Eye (tissue), 1 donor: ENCODE results near the gene UTP15.

Experiments
- DNase-seq: peaks from one replicate; pipeline ENCODE4 v3.0.0-alpha.2; 2015

Gene UTP15

GRCh38 chr5:73565139-73565968 lies at the start of gene UTP15, which contains the start of gene ANKRA2:
Gene UTP15 (plus strand): TSS chr5:73565743. CDS start chr5:73567345, 1,602 bp downstream.
Gene ANKRA2 (minus strand): TSS chr5:73565639. CDS start chr5:73562881, 2,758 bp downstream.
- DNase-seq: peak; percentile 100

GRCh38 chr5:73519531-73520283 lies 45.8 kb upstream of the UTP15 start:
- peak; percentile 93 for DNase-seq

DNA sequence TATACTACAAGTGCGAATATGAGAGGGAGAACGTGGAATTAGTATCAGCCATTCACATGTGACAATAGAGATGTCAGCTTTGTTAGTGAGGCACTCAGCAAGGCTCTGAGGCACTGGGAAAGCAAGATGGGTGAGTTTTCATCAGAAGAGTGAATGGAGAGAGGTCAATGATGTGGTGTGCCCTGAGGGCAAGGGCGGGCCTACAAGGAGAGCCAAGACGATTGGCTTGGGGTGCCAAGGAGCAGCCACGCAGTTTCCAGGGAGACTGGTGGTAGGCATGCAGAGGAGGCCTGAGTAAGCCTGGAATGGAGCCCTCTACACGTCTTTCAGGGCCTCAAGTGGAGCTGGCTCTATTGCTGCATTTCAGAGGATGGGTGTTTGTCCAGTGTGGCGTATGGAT lies 42.6 kb upstream of the UTP15 start:
- no peak for DNase-seq

DNA sequence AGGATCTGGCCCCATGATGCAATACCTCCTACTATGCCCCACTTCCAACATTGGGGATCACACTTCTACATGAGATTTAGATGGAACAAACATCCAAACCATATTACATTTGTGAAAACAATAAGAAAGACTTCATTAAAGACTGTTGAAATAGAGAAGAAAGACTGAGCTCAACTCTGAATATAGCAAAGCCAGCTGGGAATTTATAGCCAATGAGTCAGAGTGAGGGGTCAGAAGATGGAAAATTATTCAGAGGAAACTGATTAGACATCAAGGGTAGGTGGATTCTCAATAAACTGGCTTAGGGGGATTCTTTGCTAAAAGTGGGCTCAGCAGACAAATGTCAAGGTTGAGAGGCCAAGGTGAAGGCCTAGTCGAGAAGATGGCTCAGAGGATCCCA lies 41.7 kb upstream of the UTP15 start:
- no peak for DNase-seq

- DNase-seq: peak; percentile 26
These were observed 39.8 kb upstream of the UTP15 start for GRCh38 chr5:73525606-73526203.

GRCh38 chr5:73528248-73528647 lies 37.3 kb upstream of the UTP15 start:
- no peak for DNase-seq

DNA sequence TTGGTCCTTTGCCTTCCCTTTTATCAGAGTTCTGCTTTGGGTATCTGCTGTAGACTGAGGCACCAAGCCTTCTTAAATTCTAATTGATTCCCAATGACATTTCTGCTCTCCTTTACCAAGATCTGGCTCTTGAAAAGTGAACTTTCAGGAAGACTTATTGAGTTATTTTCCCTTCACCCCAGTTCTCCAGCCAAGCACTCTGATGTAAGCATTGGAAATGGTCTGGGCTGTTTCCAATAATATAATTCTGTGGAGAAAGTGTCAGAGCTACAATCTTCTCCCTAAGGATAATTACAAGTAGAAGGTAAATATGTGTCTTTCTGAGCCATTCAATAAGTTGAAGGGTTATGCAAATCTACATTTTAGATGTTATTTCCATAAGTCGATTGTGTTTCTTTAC lies 36.5 kb upstream of the UTP15 start:
- no peak for DNase-seq

- no peak for DNase-seq
These were observed 34.2 kb upstream of the UTP15 start for GRCh38 chr5:73531356-73531755.

DNA sequence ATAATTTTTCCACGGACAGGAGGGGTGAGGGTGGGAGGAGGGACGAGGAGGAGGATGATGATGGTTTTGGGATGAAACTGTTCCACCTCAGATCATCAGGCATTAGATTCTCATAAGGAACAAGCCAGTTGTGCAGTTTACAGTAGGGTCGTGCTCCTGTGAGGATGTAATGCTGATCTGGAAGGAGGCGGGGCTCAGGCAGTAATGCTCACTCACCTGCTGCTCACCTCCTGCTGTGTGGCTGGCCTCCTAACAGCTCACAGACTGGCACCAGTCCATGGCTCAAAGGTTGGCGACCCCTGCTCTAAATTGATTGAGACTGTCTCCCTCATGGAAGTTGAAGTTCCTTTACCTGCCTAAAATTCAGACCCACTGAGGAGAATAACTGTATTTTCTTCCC lies 33.3 kb upstream of the UTP15 start:
- DNase-seq: no peak

- no peak for DNase-seq
These were observed 31.4 kb upstream of the UTP15 start for GRCh38 chr5:73534011-73534644.

DNA sequence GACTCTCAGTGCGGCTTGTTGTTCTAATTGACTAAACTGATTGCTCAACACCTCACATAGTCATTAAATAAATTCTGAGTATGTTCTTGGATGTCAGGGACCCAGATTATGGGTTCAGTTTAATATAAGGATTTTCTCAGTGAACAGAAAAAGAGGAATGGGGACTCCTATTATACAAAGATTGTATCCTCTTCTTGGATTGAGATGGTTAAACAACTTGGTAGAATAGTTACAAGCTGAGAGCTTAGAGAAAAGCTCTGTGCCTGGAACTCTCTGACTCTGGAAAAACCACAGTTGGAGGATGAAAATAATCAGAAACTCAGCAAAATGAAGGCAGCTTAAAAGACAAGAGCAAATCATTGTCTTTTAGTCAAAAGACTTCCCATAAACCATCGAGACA lies 30.6 kb upstream of the UTP15 start:
- DNase-seq: no peak

GRCh38 chr5:73539730-73540129 lies 25.8 kb upstream of the UTP15 start:
- DNase-seq: no peak

GRCh38 chr5:73540192-73540591 lies 25.4 kb upstream of the UTP15 start:
- DNase-seq: no peak

GRCh38 chr5:73542020-73542419 lies 23.5 kb upstream of the UTP15 start:
- no peak for DNase-seq

GRCh38 chr5:73544429-73545402 lies 20.8 kb upstream of the UTP15 start:
- DNase-seq: no peak

- no peak for DNase-seq
These were observed 20.2 kb upstream of the UTP15 start for GRCh38 chr5:73545403-73545779.

DNA sequence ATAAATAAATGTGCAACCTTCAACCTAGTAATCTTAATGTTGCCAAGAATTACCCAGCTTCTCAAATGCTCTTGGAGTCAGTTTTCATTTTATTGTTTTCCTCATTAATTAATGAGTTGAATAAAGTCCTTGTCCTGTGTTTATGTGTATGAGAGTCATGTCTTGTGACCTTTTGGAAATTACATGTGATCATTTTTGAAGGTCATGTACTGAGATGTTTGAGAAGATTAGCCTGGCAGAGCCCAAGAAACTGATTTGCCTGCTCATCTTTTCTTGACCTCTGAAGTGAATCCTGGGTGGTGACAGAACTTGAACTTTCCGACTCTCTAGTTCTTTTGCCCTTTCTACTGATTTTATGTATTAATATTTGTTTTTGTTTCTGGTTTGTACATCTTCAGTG lies 15.5 kb upstream of the UTP15 start:
- DNase-seq: no peak

- no peak for DNase-seq
These were observed 12.9 kb upstream of the UTP15 start for GRCh38 chr5:73552642-73553041.

DNA sequence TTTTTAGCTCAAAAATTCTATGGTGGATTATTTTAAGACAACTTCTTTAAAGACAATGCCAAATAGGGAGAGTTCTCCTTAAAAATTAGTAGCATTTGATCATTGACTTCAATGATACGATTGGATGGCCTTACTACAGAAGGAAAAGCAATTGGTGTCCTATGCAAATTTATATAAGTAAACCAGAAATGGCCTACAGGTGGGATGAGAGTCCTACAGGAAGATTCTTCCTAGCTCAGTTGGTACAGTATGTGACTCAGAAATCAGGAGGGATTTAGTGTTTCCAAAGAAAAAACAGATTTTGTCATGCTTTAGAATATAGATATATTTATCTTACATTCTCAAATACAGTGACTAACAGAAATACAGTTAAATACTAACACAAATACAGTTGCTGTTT lies 6.6 kb upstream of the UTP15 start:
- no peak for DNase-seq

DNA sequence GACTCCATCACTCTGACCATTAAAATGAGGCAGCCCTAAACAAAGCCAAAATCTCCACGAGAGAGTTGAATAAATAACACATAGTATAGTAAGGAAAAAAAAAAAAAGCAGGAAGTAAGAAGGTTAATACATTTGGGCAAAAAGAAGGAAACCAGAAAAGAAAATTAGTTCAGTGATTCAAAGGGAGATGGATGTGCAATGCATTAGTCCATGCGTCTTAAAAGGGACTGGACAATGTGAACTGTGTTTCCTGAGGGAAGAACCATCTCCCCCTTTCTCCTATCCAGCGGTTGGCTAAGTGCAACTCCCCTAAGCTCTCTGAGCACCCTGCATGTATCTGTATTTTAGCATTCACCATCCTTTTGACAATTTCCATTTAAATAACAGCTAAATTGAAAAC lies 1.5 kb upstream of the UTP15 start:
- peak; percentile 31 for DNase-seq

- peak; percentile 63 for DNase-seq
These were observed 868 bp upstream of the UTP15 start for GRCh38 chr5:73564675-73565074.

- no peak for DNase-seq
These were observed 515 bp downstream of the UTP15 start for GRCh38 chr5:73565969-73566547.
